Measurements from ENCODE around the gene PRICKLE2.

The PRICKLE2 gene

DNA sequence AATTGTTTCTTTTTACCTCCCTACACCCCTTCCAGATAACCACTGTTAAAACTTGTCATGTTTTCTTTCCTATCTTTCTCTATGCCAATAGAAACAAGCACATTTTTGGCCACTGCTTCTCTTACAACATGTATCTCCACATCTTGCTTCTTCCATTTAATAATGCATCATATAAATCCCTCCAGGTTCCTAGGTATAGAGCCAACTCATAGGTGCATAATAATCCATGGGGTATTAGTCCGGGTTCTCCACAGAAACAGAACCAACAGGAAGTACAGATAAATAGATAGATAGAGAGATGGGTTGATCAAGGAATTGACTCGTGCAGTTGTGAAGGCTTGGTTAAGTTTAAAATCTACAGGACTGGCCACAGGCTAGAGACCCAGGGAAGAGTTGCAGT is 160.5 kb downstream of the PRICKLE2 start:
- H3K27ac ChIP-seq (ENCODE audit: low read depth, low read length), result no peak overlapping the region
- peaks cover 5% of the 10 kb centered on the region for H3K27me3 ChIP-seq (ENCODE audit: insufficient read depth, low read length)
- H3K36me3 ChIP-seq (ENCODE audit: insufficient read depth, low read length), result no peaks in the 10 kb centered on the region
- 91% methylated on average over 2 of the region's 2 CpGs for WGBS
- H3K9ac ChIP-seq (ENCODE audit: low read depth, low read length), result no peak overlapping the region
- no peaks in the 10 kb centered on the region for H3K9me3 ChIP-seq (ENCODE audit: insufficient read depth, low read depth, low read length)
- H3K4me1 ChIP-seq (ENCODE audit: insufficient read depth, low read length), result peaks cover 30% of the 10 kb centered on the region
- no peak overlapping the region for H3K4me3 ChIP-seq (ENCODE audit: low read length)

DNA sequence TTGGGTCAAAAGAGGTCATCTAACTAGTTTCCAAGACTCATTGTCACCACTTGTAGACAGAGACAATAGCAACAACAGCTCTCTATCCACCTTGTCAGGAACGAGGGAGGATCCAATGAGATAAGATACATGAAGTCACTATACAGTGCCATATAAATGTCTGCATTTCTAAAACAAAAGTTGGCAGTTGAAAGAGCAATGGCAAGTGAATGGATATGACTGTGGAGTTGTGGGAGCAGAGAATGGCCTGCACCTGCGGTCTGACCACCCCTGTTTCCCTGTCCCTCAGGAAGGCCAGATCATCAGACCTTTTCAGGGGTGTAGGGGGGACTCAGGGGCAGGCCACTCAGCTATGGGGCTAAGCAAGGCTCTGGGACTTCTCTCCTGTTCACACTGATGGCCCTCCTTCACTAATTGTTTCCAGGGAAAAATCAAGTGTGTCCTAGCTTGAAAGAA is 161.3 kb downstream of the PRICKLE2 start:
- H3K27me3 ChIP-seq (ENCODE audit: insufficient read depth, low read length), result peaks cover 5% of the 10 kb centered on the region
- H3K36me3 ChIP-seq (ENCODE audit: insufficient read depth, low read length), result no peaks in the 10 kb centered on the region
- WGBS, result 84% methylated on average over 2 of the region's 2 CpGs
- H3K4me1 ChIP-seq (ENCODE audit: insufficient read depth, low read length), result peaks cover 30% of the 10 kb centered on the region
- H3K9me3 ChIP-seq (ENCODE audit: insufficient read depth, low read depth, low read length), result no peaks in the 10 kb centered on the region
- no peak overlapping the region for H3K9ac ChIP-seq (ENCODE audit: low read depth, low read length)
- peak overlapping the region; percentile 42; the same call in 1 of the 2 replicates for H3K27ac ChIP-seq (ENCODE audit: low read depth, low read length)
- H3K4me3 ChIP-seq (ENCODE audit: low read length), result no peak overlapping the region

DNA sequence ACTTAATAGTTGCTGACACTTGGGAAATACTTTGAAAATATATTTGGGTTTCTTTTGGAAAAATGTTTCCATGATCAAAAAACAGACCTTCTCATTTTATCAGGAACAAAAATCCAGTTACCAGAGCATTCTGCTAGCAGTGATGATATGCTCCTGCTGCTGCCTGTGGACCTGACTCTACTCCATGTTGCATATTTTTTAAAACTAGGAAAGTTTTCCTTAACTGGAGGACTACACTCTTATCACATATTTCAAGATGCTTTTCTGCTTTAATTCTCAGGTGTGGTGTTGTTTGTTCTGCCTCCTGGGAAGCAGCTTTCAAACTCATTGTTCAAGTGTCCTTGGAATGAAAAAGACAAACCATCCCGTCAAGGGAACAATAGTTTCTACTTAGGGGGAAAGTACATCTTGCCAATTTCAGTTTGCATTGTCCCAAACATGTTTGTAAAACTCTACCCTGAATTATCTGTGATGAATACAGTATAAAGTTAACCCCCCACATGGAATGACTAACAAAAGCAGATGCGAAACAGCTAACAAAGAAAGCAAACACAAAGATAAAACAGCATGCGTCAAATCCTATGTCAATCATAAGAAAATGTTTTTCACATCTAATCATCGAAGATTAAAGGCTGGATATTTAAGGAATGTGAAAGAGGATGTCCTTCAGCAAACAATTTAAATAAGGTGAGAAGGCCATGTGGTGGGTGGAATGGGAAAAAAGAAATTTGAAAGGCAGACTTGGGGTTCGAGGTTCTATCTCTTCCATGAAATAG is 161.9 kb downstream of the PRICKLE2 start:
- Histone ChIP-seq H3K27me3 (ENCODE audit: insufficient read depth, low read length) (peaks cover 5% of the 10 kb centered on the region), H3K9ac (ENCODE audit: low read depth, low read length) (no peak overlapping the region), H3K36me3 (ENCODE audit: insufficient read depth, low read length) (no peaks in the 10 kb centered on the region), H3K4me3 (ENCODE audit: low read length) (no peak overlapping the region), H3K9me3 (ENCODE audit: insufficient read depth, low read depth, low read length) (no peaks in the 10 kb centered on the region), H3K27ac (ENCODE audit: low read depth, low read length) (peak overlapping the region; percentile 45; the same call in 1 of the 2 replicates), H3K4me1 (ENCODE audit: insufficient read depth, low read length) (peaks cover 30% of the 10 kb centered on the region)
- WGBS, result 58% methylated on average over 5 of the region's 5 CpGs

DNA sequence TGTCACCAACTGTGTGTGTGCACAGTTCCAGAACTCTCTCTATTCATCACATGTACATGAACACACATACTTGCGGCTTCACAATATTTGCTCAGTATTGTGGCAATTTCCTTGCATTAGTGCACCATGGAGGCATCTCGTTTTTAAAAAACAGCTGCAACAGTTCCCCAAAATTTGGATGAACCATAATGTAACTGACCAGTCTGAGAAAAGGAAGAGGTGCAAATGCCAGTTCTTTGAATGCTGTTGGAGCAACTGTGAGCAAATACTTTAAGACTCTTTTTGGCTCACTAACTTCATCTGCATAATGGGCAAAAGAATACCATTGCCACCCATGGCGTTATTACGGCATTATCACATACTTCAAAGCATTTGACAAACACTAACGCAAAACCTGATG is 163.6 kb downstream of the PRICKLE2 start:
- Histone ChIP-seq H3K27ac (ENCODE audit: low read depth, low read length) (no peak overlapping the region), H3K4me3 (ENCODE audit: low read length) (no peak overlapping the region), H3K9me3 (ENCODE audit: insufficient read depth, low read depth, low read length) (no peaks in the 10 kb centered on the region), H3K4me1 (ENCODE audit: insufficient read depth, low read length) (peaks cover 30% of the 10 kb centered on the region), H3K27me3 (ENCODE audit: insufficient read depth, low read length) (peaks cover 5% of the 10 kb centered on the region), H3K36me3 (ENCODE audit: insufficient read depth, low read length) (no peaks in the 10 kb centered on the region), H3K9ac (ENCODE audit: low read depth, low read length) (no peak overlapping the region)
- WGBS, result 92% methylated on average over 5 of the region's 5 CpGs

DNA sequence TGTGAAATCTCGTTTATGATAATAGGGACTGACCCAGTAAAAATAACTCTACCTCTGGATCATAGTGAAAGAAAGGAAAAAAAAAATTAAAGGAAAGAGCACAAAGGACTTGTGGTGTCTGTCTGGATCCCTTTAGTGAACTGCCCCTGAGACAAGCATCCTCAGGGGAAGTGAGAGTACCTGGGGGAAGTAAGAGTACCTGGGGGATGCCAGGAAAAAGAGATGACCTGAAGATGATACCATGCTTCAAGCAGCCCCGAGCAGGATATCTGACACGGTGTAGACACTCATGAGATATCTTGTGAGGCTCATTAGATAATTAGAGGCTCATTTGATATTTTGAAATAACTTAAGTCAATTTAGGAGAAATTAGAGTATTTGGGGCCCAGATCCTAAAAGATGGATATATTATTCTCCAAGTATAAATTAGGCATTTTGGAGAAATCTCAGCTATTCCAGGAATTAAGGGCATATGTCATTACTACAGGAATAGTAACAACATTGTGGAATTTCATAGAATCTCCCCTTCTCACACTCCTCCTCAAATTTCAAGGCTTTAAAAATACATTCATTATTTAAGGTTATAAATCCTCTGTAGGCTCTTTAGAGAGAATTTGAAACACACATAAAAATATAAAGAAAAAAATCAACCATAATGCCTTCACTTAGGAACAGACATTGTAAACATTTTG is 165.6 kb downstream of the PRICKLE2 start:
- H3K27me3 ChIP-seq (ENCODE audit: insufficient read depth, low read length), result peaks cover 5% of the 10 kb centered on the region
- no peak overlapping the region for H3K4me3 ChIP-seq (ENCODE audit: low read length)
- H3K4me1 ChIP-seq (ENCODE audit: insufficient read depth, low read length), result peaks cover 30% of the 10 kb centered on the region
- H3K9ac ChIP-seq (ENCODE audit: low read depth, low read length), result no peak overlapping the region
- H3K9me3 ChIP-seq (ENCODE audit: insufficient read depth, low read depth, low read length), result no peaks in the 10 kb centered on the region
- no peak overlapping the region for H3K27ac ChIP-seq (ENCODE audit: low read depth, low read length)
- H3K36me3 ChIP-seq (ENCODE audit: insufficient read depth, low read length), result no peaks in the 10 kb centered on the region
- WGBS, result 97% methylated on average over 3 of the region's 3 CpGs

DNA sequence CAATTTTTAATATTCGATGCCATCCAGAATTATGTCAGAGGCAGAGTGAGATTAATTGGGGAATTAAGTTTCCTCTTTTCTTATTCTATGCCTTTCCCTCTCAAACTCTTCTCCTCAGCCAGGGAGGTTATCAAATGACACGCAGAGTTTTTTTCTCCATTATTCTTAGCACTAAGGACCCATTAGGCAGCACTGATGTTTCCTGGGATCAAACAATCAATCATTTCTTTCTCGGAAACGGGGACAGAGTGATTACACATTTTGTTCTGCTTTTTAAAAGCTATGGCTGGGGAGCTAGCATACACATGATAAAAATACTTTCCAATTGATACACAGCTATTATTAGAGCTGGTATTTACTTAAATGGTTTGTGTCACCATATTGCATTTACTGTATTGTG is 166.7 kb downstream of the PRICKLE2 start:
- no peaks in the 10 kb centered on the region for H3K36me3 ChIP-seq (ENCODE audit: insufficient read depth, low read length)
- H3K4me1 ChIP-seq (ENCODE audit: insufficient read depth, low read length), result peaks cover 25% of the 10 kb centered on the region
- no peak overlapping the region for H3K4me3 ChIP-seq (ENCODE audit: low read length)
- H3K27ac ChIP-seq (ENCODE audit: low read depth, low read length), result no peak overlapping the region
- H3K9ac ChIP-seq (ENCODE audit: low read depth, low read length), result no peak overlapping the region
- H3K9me3 ChIP-seq (ENCODE audit: insufficient read depth, low read depth, low read length), result no peaks in the 10 kb centered on the region
- 91% methylated on average over 4 of the region's 4 CpGs for WGBS
- peaks cover 5% of the 10 kb centered on the region for H3K27me3 ChIP-seq (ENCODE audit: insufficient read depth, low read length)

DNA sequence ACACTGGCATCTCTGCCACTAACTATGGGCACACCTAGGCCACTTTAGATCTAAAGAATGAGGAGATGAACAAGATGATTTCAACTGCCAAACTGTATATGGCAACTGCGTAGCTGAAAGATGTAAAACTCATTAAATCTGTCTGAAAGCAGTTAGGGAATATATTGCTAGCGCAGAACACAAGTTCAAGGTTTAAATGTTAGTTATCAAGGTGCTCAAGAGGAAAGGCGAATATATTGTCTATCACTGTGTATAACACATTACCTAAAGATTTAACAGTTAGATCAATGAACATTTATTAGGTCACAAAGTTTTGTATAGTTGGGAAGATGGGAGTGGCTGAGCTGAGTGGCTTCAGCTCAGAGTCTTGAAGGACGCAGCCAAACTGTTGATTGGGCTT is 168.0 kb downstream of the PRICKLE2 start:
- no peak overlapping the region for H3K4me3 ChIP-seq (ENCODE audit: low read length)
- 93% methylated on average over 3 of the region's 4 CpGs for WGBS
- no peak overlapping the region for H3K27ac ChIP-seq (ENCODE audit: low read depth, low read length)
- H3K9me3 ChIP-seq (ENCODE audit: insufficient read depth, low read depth, low read length), result no peaks in the 10 kb centered on the region
- H3K36me3 ChIP-seq (ENCODE audit: insufficient read depth, low read length), result no peaks in the 10 kb centered on the region
- H3K9ac ChIP-seq (ENCODE audit: low read depth, low read length), result no peak overlapping the region
- H3K27me3 ChIP-seq (ENCODE audit: insufficient read depth, low read length), result no peaks in the 10 kb centered on the region; the same call in 1 of the 2 replicates
- peaks cover 17% of the 10 kb centered on the region for H3K4me1 ChIP-seq (ENCODE audit: insufficient read depth, low read length)

DNA sequence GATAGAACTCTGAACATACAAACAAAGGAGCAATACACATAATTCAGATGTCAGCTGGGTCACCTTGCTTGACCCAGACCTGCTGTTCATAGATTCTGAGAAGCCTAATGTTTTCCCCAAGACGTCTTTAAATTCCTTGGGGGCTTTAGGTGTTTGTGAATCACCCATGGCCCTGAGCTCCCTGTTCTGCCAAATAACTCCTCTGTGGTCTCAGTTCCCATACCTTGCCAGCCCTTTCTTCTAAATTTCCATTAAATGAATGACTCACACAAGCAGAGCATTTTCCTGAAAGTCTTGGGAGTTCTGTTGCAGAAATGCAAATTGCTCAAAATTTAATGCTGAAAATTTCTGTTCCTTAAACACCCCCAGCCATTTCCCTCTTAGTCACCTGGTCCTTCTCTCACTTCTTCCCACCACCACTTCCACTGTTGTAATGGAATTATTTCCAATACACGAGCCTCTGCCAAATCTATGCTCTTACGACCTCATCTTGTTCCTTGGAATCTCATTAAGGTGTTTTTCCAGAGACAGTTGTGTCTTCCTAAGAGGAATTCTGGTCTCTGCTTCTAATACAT is 168.6 kb downstream of the PRICKLE2 start:
- 64% methylated on average over 3 of the region's 3 CpGs for WGBS
- Histone ChIP-seq H3K27ac (ENCODE audit: low read depth, low read length) (no peak overlapping the region), H3K9ac (ENCODE audit: low read depth, low read length) (no peak overlapping the region)

DNA sequence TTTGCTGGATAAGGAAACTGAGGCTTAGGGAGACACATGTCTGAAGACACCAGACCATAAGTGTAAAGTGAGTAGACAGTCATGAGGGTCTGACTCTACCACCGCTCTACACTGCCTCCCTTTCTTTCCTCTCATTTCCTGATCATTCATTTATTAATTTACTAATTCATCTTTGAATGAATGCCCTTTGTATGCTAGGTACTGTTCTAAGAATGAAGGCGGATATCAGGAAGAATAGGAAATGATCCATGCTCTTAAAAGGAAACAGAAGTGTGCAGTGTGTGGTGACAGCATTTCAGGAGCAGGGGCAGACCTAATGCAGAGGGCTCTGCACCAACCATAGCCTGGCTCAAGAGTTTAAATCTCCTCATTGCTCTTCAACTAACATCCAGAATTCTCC is 170.2 kb downstream of the PRICKLE2 start:
- H3K4me1 ChIP-seq (ENCODE audit: insufficient read depth, low read length), result peaks cover 13% of the 10 kb centered on the region; the same call in 1 of the 2 replicates
- H3K27ac ChIP-seq (ENCODE audit: low read depth, low read length), result no peak overlapping the region
- H3K36me3 ChIP-seq (ENCODE audit: insufficient read depth, low read length), result no peaks in the 10 kb centered on the region
- no peaks in the 10 kb centered on the region for H3K27me3 ChIP-seq (ENCODE audit: insufficient read depth, low read length)
- no peak overlapping the region for H3K9ac ChIP-seq (ENCODE audit: low read depth, low read length)
- no peaks in the 10 kb centered on the region for H3K9me3 ChIP-seq (ENCODE audit: insufficient read depth, low read depth, low read length)
- H3K4me3 ChIP-seq (ENCODE audit: low read length), result no peak overlapping the region
- 95% methylated on average over 1 of the region's 2 CpGs for WGBS

More for the DNA sequence above, 168.6 kb downstream of the PRICKLE2 start:
- Histone ChIP-seq H3K9me3 (ENCODE audit: insufficient read depth, low read depth, low read length) (no peaks in the 10 kb centered on the region), H3K4me3 (ENCODE audit: low read length) (no peak overlapping the region), H3K4me1 (ENCODE audit: insufficient read depth, low read length) (peaks cover 11% of the 10 kb centered on the region; the same call in 1 of the 2 replicates), H3K36me3 (ENCODE audit: insufficient read depth, low read length) (no peaks in the 10 kb centered on the region), H3K27me3 (ENCODE audit: insufficient read depth, low read length) (no peaks in the 10 kb centered on the region)

DNA sequence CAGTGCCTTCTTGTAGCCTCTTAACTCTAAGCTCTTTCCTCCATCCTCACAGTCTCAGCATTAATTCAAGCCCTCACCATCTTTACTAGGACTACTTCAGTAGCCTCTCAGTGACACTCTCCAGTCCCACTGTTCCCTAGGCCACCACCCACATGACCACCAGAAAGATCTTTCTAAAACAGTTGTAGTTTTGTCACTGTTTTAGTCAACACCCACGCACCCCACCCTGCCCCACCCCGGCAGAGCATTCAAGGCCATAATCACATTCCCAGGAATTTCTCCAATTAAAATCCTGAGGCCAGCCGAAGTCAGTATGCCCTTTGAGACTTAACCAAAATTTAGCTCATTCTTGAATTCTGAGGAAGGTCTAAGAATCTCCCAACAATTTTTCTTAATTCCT is 170.8 kb downstream of the PRICKLE2 start:
- no peaks in the 10 kb centered on the region for H3K36me3 ChIP-seq (ENCODE audit: insufficient read depth, low read length)
- H3K4me1 ChIP-seq (ENCODE audit: insufficient read depth, low read length), result peaks cover 18% of the 10 kb centered on the region
- no peak overlapping the region for H3K4me3 ChIP-seq (ENCODE audit: low read length)
- H3K27me3 ChIP-seq (ENCODE audit: insufficient read depth, low read length), result no peaks in the 10 kb centered on the region
- H3K9me3 ChIP-seq (ENCODE audit: insufficient read depth, low read depth, low read length), result no peaks in the 10 kb centered on the region
- no peak overlapping the region for H3K9ac ChIP-seq (ENCODE audit: low read depth, low read length)
- 91% methylated on average over 3 of the region's 3 CpGs for WGBS
- no peak overlapping the region for H3K27ac ChIP-seq (ENCODE audit: low read depth, low read length)

DNA sequence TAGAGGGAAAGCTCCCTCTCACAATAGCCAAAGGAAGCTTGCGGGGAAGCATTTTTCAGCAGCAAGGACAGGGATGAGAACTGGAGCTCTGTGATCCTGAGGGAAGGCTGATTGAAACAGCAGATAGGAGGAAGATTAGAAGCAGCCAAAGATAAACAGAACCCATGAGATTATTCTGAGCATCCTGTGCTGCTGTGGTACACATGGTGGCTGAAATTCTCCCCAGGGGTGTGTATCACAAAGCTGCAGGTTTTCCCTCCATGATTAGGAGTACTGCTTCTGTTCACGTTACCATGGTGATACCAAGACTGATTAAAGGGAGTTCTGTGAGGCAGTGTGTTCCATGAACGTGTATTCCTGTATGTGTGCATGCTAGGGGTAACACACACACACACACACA is 171.7 kb downstream of the PRICKLE2 start:
- peaks cover 27% of the 10 kb centered on the region for H3K4me1 ChIP-seq (ENCODE audit: insufficient read depth, low read length)
- no peaks in the 10 kb centered on the region for H3K36me3 ChIP-seq (ENCODE audit: insufficient read depth, low read length)
- H3K27ac ChIP-seq (ENCODE audit: low read depth, low read length), result no peak overlapping the region
- H3K27me3 ChIP-seq (ENCODE audit: insufficient read depth, low read length), result no peaks in the 10 kb centered on the region
- 88% methylated on average over 2 of the region's 3 CpGs for WGBS
- no peaks in the 10 kb centered on the region for H3K9me3 ChIP-seq (ENCODE audit: insufficient read depth, low read depth, low read length)
- H3K9ac ChIP-seq (ENCODE audit: low read depth, low read length), result no peak overlapping the region
- no peak overlapping the region for H3K4me3 ChIP-seq (ENCODE audit: low read length)

Measured in HUES64 (cell line).